Mesenchymal stem cell (in vitro differentiated cells and primary cell): ENCODE measurements around the gene MED19.

Source experiments
- DNase-seq: peaks from one replicate; pipeline ENCODE4 v3.0.0-alpha.2; 2013
- H2AFZ ChIP-seq: one replicate; pipeline ENCODE4 v1.6.1; 2013; ENCODE audit warnings: low read depth, mild to moderate bottlenecking, control low read depth, inconsistent platforms, low read length, moderate library complexity
- H2AK5ac ChIP-seq: 2 replicates; pipeline ENCODE4 v1.6.1; 2013; ENCODE audit warnings: low read length, moderate library complexity, mild to moderate bottlenecking, inconsistent platforms; ENCODE audit not compliant: severe bottlenecking
- H2BK120ac ChIP-seq: one replicate; pipeline ENCODE4 v1.6.1; 2013; ENCODE audit warnings: low read depth, mild to moderate bottlenecking, inconsistent platforms, low read length, moderate library complexity
- H2BK12ac ChIP-seq, 2 experiments: one replicate each; pipeline ENCODE4 v1.6.1; 2013; ENCODE audit warnings: inconsistent platforms in 2 of 2, low read length in 2 of 2, mild to moderate bottlenecking in 2 of 2, moderate library complexity in 2 of 2, control low read depth in 1 of 2
- H2BK15ac ChIP-seq: one replicate; pipeline ENCODE4 v1.6.1; 2013; ENCODE audit warnings: mild to moderate bottlenecking, low read depth, inconsistent platforms; ENCODE audit not compliant: poor library complexity, severe bottlenecking
- H2BK5ac ChIP-seq: 2 replicates; pipeline ENCODE4 v1.6.1; 2013; ENCODE audit warnings: low read depth, mild to moderate bottlenecking, low read length, control low read depth, inconsistent platforms; ENCODE audit not compliant: poor library complexity, severe bottlenecking
- H3K14ac ChIP-seq, 2 experiments: one replicate each; pipeline ENCODE4 v1.6.1; 2013; ENCODE audit warnings: inconsistent platforms in 2 of 2, low read length in 2 of 2, control low read depth in 1 of 2, mild to moderate bottlenecking in 1 of 2, moderate library complexity in 1 of 2
- H3K18ac ChIP-seq, 2 experiments: one replicate each; pipeline ENCODE4 v1.6.1; 2013; ENCODE audit warnings: inconsistent platforms in 2 of 2, low read length in 2 of 2, control low read depth in 1 of 2, low read depth in 1 of 2, mild to moderate bottlenecking in 1 of 2
- H3K23ac ChIP-seq, 2 experiments: one replicate each; pipeline ENCODE4 v1.6.1; 2013; ENCODE audit warnings: inconsistent platforms in 2 of 2, low read length in 2 of 2, mild to moderate bottlenecking in 2 of 2, moderate library complexity in 2 of 2, control low read depth in 1 of 2
- H3K27ac ChIP-seq: 2 replicates; pipeline ENCODE4 v1.5.1; 2013; ENCODE audit warnings: mild to moderate bottlenecking, moderate library complexity, low read length, control low read depth, inconsistent platforms; ENCODE audit not compliant: poor library complexity, severe bottlenecking
- H3K27me3 ChIP-seq, 2 experiments: 2 replicates each; pipeline versions ENCODE4 v1.6.1 to v1.7.0; 2013; ENCODE audit warnings: low read length in 2 of 2, mild to moderate bottlenecking in 2 of 2, moderate library complexity in 2 of 2, control low read depth in 1 of 2, inconsistent platforms in 1 of 2; ENCODE audit not compliant: control insufficient read depth in 1 of 2, insufficient read depth in 1 of 2
- H3K36me3 ChIP-seq, 2 experiments: 2 replicates each; pipeline versions ENCODE4 v1.6.1 to v1.7.0; 2013; ENCODE audit warnings: low read length in 2 of 2, control low read depth in 1 of 2, inconsistent platforms in 1 of 2, low read depth in 1 of 2, mild to moderate bottlenecking in 1 of 2; ENCODE audit not compliant: insufficient read depth in 2 of 2, control insufficient read depth in 1 of 2
- H3K4ac ChIP-seq, 2 experiments: one replicate each; pipeline ENCODE4 v1.6.1; 2013; ENCODE audit warnings: inconsistent platforms in 2 of 2, low read length in 2 of 2, mild to moderate bottlenecking in 2 of 2, moderate library complexity in 2 of 2, control low read depth in 1 of 2, low read depth in 1 of 2
- H3K4me1 ChIP-seq: 2 replicates; pipeline ENCODE4 v1.6.1; 2013; ENCODE audit warnings: low read depth, low read length, control low read depth; ENCODE audit not compliant: control insufficient read depth, insufficient read depth
- H3K4me2 ChIP-seq: 2 replicates; pipeline ENCODE4 v1.6.1; 2013; ENCODE audit warnings: low read length, mild to moderate bottlenecking, inconsistent platforms; ENCODE audit not compliant: poor library complexity, severe bottlenecking
- H3K4me3 ChIP-seq, 2 experiments: 2 replicates each; pipeline versions ENCODE4 v1.5.1 to v1.7.0; 2013; ENCODE audit warnings: low read length in 2 of 2, mild to moderate bottlenecking in 2 of 2, control low read depth in 1 of 2, low read depth in 1 of 2; ENCODE audit not compliant: insufficient read depth in 1 of 2
- H3K79me1 ChIP-seq: replicated peaks from 2 replicates; pipeline ENCODE4 v1.6.1; 2013; ENCODE audit warnings: mild to moderate bottlenecking, control low read depth, low read length, inconsistent platforms; ENCODE audit not compliant: poor library complexity, severe bottlenecking
- H3K9ac ChIP-seq: 2 replicates; pipeline ENCODE4 v1.7.0; 2013; ENCODE audit warnings: mild to moderate bottlenecking, low read length, moderate library complexity
- H3K9me3 ChIP-seq: 2 replicates; pipeline ENCODE4 v1.7.0; 2013; ENCODE audit warnings: mild to moderate bottlenecking, low read length; ENCODE audit not compliant: control insufficient read depth
- H4K8ac ChIP-seq: one replicate; pipeline ENCODE4 v1.6.1; 2013; ENCODE audit warnings: inconsistent platforms, mild to moderate bottlenecking, low read length, moderate library complexity
- H4K91ac ChIP-seq: one replicate; pipeline ENCODE4 v1.6.1; 2013; ENCODE audit warnings: mild to moderate bottlenecking, low read length, inconsistent platforms
- WGBS: methylation state at CpG from one replicate; pipeline ENCODE4 v1.1.7; 2013; ENCODE audit warnings: mixed read lengths; 5-methylcytosine and 5-hydroxymethylcytosine counted together

Gene MED19

DNA sequence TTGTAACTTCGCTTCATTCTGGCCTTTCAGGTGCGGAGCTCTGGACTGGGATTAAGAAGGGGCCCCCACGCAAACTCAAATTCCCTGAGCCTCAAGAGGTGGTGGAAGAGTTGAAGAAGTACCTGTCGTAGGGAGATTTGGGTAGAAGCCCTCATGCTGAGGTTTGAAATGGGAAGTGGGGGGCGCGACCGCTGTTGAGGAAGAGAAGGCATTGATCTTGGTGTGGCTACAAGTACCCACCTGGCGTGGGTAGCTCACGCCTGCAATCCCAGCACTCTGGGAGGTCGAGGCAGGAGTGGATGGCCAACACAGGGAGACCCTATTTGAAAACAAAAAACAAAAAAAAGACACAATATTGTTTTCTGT lies 30.1 kb upstream of the MED19 start:
- no peak overlapping the region for H4K91ac ChIP-seq
- H4K8ac ChIP-seq = no peak overlapping the region
- H3K9ac ChIP-seq = peak overlapping the region; percentile 99
- peak overlapping the region; percentile 81 for H3K4me2 ChIP-seq
- 4% methylated on average over 9 of the region's 10 CpGs for WGBS
- peaks cover 35% of the 10 kb centered on the region for H3K79me1 ChIP-seq
- no peaks in the 10 kb centered on the region for H3K9me3 ChIP-seq
- H3K14ac ChIP-seq = peak overlapping the region in 1 of 2 experiments; percentile 57
- H2BK15ac ChIP-seq = no peak overlapping the region
- peak overlapping the region; percentile 76 to 95 for H3K4ac ChIP-seq
- no peaks in the 10 kb centered on the region for H3K27me3 ChIP-seq
- H3K18ac ChIP-seq = peak overlapping the region; percentile 52 to 90
- H3K27ac ChIP-seq = peak overlapping the region; percentile 87
- H3K4me3 ChIP-seq = peak overlapping the region; percentile 95 to 99
- DNase-seq = no peak
- H2BK12ac ChIP-seq = peak overlapping the region in 1 of 2 experiments; percentile 7
- H3K36me3 ChIP-seq = peaks cover 36 to 78% of the 10 kb centered on the region in 2 experiments
- no peak overlapping the region for H3K23ac ChIP-seq
- H2BK5ac ChIP-seq = no peak overlapping the region
- H2AK5ac ChIP-seq = no peak overlapping the region
- H2AFZ ChIP-seq = no peak overlapping the region
- no peak overlapping the region for H2BK120ac ChIP-seq
- no peaks in the 10 kb centered on the region for H3K4me1 ChIP-seq

GRCh38 chr11:57741132-57742086 lies 29.4 kb upstream of the MED19 start, which contains the start of gene SELENOH:
Gene SELENOH (plus strand): TSS chr11:57741491. CDS start chr11:57741596, 105 bp downstream.
- Histone ChIP-seq H3K9me3 (no peaks in the 10 kb centered on the region), H3K9ac (peak within 1 kb of the TSS; percentile 99), H3K4me2 (peak within 1 kb of the TSS; percentile 85), H3K36me3 (peaks cover 36 to 71% of the 10 kb centered on the region in 2 experiments), H4K8ac (peak within 1 kb of the TSS; percentile 92), H3K14ac (peak within 1 kb of the TSS in 1 of 2 experiments; percentile 89), H2BK5ac (peak within 1 kb of the TSS; percentile 53), H3K4ac (peak within 1 kb of the TSS; percentile 76 to 95), H2AFZ (peak within 1 kb of the TSS; percentile 84), H3K27ac (peak within 1 kb of the TSS; percentile 87), H2AK5ac (peak within 1 kb of the TSS; percentile 5), H3K79me1 (peaks cover 33% of the 10 kb centered on the region), H3K18ac (peak within 1 kb of the TSS; percentile 89 to 90), H2BK12ac (peak within 1 kb of the TSS in 1 of 2 experiments; percentile 32), H3K23ac (peak within 1 kb of the TSS in 1 of 2 experiments; percentile 61), H3K4me1 (no peaks in the 10 kb centered on the region), H3K4me3 (peak within 1 kb of the TSS; percentile 95 to 99), H2BK15ac (peak within 1 kb of the TSS; percentile 58), H2BK120ac (peak within 1 kb of the TSS; percentile 45), H3K27me3 (no peaks in the 10 kb centered on the region), H4K91ac (peak within 1 kb of the TSS; percentile 88)
- under 1% methylated on average over 68 of the region's 75 CpGs for WGBS
- DNase-seq = peak; percentile 97

DNA sequence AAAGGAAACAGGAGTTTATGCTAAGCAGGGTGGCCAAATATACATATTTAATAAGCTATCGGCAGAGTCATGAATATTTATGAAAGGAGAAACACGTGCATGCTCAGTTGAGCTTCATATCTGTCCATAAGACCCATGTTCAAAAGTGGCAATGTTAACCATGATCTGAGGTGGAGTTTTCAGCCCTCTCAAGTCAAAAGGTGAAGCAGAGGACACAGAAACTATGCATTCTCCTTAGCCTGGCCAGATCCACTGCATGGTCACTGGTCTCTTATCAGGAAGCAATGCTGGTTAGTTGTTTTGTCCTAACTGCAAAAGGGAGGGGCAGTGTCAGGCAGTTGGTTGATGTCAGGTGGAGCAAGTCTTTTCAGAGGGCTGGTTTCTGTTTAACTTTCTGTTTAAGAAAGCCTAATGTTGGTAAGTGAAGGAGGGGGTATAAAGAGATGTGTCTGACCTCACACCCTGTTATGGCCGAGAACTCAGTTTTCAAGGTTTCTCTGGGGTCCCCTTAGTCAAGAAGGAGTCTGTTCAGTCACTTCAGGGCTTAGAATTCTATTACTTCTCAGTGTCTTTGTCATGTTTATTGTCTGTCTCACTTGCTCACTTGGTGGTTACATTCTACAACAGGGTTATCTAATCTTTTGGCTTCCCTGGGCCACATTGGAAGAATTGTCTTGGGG lies 23.7 kb upstream of the MED19 start:
- H2AK5ac ChIP-seq = no peak overlapping the region
- no peak overlapping the region for H2BK5ac ChIP-seq
- no peak for DNase-seq
- H2BK12ac ChIP-seq = no peak overlapping the region
- H4K91ac ChIP-seq = no peak overlapping the region
- no peak overlapping the region for H3K4ac ChIP-seq
- no peak overlapping the region for H2AFZ ChIP-seq
- H3K23ac ChIP-seq = no peak overlapping the region
- H3K9me3 ChIP-seq = no peaks in the 10 kb centered on the region
- H3K4me1 ChIP-seq = no peaks in the 10 kb centered on the region
- peaks cover 10 to 36% of the 10 kb centered on the region in 2 experiments for H3K36me3 ChIP-seq
- no peak overlapping the region for H3K4me2 ChIP-seq
- no peak overlapping the region for H3K14ac ChIP-seq
- H2BK120ac ChIP-seq = no peak overlapping the region
- 85% methylated on average over 3 of the region's 3 CpGs for WGBS
- peaks cover 22% of the 10 kb centered on the region for H3K79me1 ChIP-seq
- no peaks in the 10 kb centered on the region for H3K27me3 ChIP-seq
- H3K27ac ChIP-seq = no peak overlapping the region
- H2BK15ac ChIP-seq = no peak overlapping the region
- H3K9ac ChIP-seq = no peak overlapping the region
- no peak overlapping the region for H3K18ac ChIP-seq
- no peak overlapping the region for H4K8ac ChIP-seq
- H3K4me3 ChIP-seq = no peak overlapping the region

DNA sequence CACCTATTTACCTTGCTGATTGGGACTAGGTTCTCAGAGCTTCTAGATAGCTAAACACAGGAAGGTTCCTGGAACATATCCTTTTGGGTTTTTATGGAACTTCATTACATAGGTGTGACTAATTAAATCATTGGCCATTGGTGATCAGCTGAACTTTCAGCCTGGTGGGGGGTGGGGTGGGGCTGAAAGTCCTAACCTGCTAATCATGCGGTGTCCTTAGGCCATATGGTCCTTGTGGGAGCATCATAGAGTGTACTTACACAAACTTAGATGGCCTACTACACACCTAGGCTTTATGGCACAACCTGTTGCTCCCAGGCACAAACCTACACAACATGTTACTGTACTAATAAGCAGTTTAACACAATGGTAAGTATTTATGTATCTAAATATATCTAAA lies 20.6 kb upstream of the MED19 start:
- H2AK5ac ChIP-seq = no peak overlapping the region

More for the DNA sequence above, 20.6 kb upstream of the MED19 start:
- no peak for DNase-seq
- H4K8ac ChIP-seq = no peak overlapping the region
- no peak overlapping the region for H2BK15ac ChIP-seq
- H3K79me1 ChIP-seq = peaks cover 21% of the 10 kb centered on the region
- H2BK120ac ChIP-seq = no peak overlapping the region
- H3K9ac ChIP-seq = no peak overlapping the region
- no peaks in the 10 kb centered on the region for H3K9me3 ChIP-seq
- H3K18ac ChIP-seq = no peak overlapping the region
- no peak overlapping the region for H3K4me3 ChIP-seq
- no peak overlapping the region for H2BK12ac ChIP-seq
- no peak overlapping the region for H2BK5ac ChIP-seq
- no peak overlapping the region for H3K27ac ChIP-seq
- no peak overlapping the region for H3K14ac ChIP-seq
- H3K4me1 ChIP-seq = no peaks in the 10 kb centered on the region
- no peak overlapping the region for H3K4me2 ChIP-seq
- no CpG with 5 or more reads among the region's 1 CpG for WGBS
- H3K36me3 ChIP-seq = peaks cover 0 to 9% of the 10 kb centered on the region in 2 experiments
- H3K27me3 ChIP-seq = no peaks in the 10 kb centered on the region
- no peak overlapping the region for H4K91ac ChIP-seq
- H3K23ac ChIP-seq = no peak overlapping the region
- H3K4ac ChIP-seq = no peak overlapping the region
- no peak overlapping the region for H2AFZ ChIP-seq
